K562 (cell line): ENCODE data around the gene AIDA. TPM values are rescaled to one million over a fixed set of nuclear protein-coding genes. Genes with fewer than 3 reads are reported as not detected.

Experiments
- ATAC-seq: fragments of 200-7000 bp; cut with Tn5 transposase; 3 replicates; pipeline ENCODE4 v1.9.1; 2020; ENCODE audit warnings: moderate library complexity
- BruUV-seq: library from RNA; stranded (reverse); fragments of 400-500 nt; replicated peaks from 2 replicates; lab custom pipeline; 2021; lab: Mats Ljungman, UMichigan
- CTCF ChIA-PET: fragments of 300-600 bp; formaldehyde crosslinking; extraction: SDS; loops from one replicate; lab custom pipeline; 2021; ENCODE audit warnings: low intra/inter-chr PET ratio; lab: Yijun Ruan, JAX
- POLR2A ChIA-PET: fragments of 300-600, 350-650 bp; sonication (Branson Sonifier 250); formaldehyde crosslinking; extraction: SDS; loops from one replicate; lab custom pipeline; 2021; ENCODE audit warnings: antibody characterized with exemption, inconsistent platforms; lab: Yijun Ruan, JAX
- DNase-seq, 4 experiments: peaks; one replicate each; pipeline versions ENCODE4 v3.0.0 to v3.0.0-alpha.2; 2011 to 2018; ENCODE audit warnings: low spot score in 3 of 4, mixed read lengths in 3 of 4; ENCODE audit errors: extremely low read depth in 1 of 4
- FAIRE-seq: peaks from 2 replicates; lab custom pipeline; 2011; peaks lifted over from hg19 to GRCh38; lab: Jason Lieb, UNC
- H2AFZ ChIP-seq: 2 replicates; pipeline ENCODE4 v1.6.0; 2011; ENCODE audit warnings: low read depth, low read length, control low read depth, inconsistent platforms
- H3K27ac ChIP-seq: fragments of 200-600 bp; 3 replicates; pipeline ENCODE4 v1.8.0; 2011; ENCODE audit warnings: low read depth, mild to moderate bottlenecking, control low read depth, inconsistent platforms, low read length, moderate library complexity, mixed read lengths; ENCODE audit errors: extremely low read depth
- H3K27me3 ChIP-seq, 2 experiments: fragments of 300-600 bp in 1 of 2; 2 replicates in 1 of 2; 3 replicates in 1 of 2; pipeline versions ENCODE4 v1.6.0 to v1.8.0; 2011; ENCODE audit warnings: inconsistent platforms in 2 of 2, low read length in 2 of 2, mild to moderate bottlenecking in 1 of 2, mixed read lengths in 1 of 2, moderate library complexity in 1 of 2; ENCODE audit not compliant: control insufficient read depth in 2 of 2, insufficient read depth in 2 of 2
- H3K36me3 ChIP-seq: fragments of 300-600 bp; 3 replicates; pipeline ENCODE4 v1.8.0; 2011; ENCODE audit warnings: mild to moderate bottlenecking, low read length, inconsistent platforms; ENCODE audit not compliant: control insufficient read depth, insufficient read depth
- H3K4me1 ChIP-seq, 2 experiments: fragments of 200-600 bp in 1 of 2; replicated peaks in 1 of 2; 2 replicates in 1 of 2; 3 replicates in 1 of 2; pipeline versions ENCODE4 v1.5.1 to v1.8.0; 2011; ENCODE audit warnings: inconsistent platforms in 2 of 2, low read length in 2 of 2, mild to moderate bottlenecking in 1 of 2, mixed read lengths in 1 of 2, moderate library complexity in 1 of 2; ENCODE audit not compliant: control insufficient read depth in 2 of 2, insufficient read depth in 2 of 2
- H3K4me2 ChIP-seq: 2 replicates; pipeline ENCODE4 v1.6.1; 2011; ENCODE audit warnings: low read length, control low read depth, inconsistent platforms, mixed read lengths; ENCODE audit not compliant: insufficient read depth
- H3K4me3 ChIP-seq: fragments of 200-600 bp; sonication (generic), shearing (Covaris generic); 2 replicates; pipeline ENCODE4 v1.5.1; 2016; ENCODE audit warnings: control low read depth, inconsistent platforms
- H3K79me2 ChIP-seq: fragments of 200-600 bp; 3 replicates; pipeline ENCODE4 v1.8.0; 2011; ENCODE audit warnings: low read length, inconsistent platforms; ENCODE audit not compliant: control insufficient read depth, insufficient read depth
- H3K9ac ChIP-seq, 2 experiments: 2 replicates each; pipeline versions ENCODE4 v1.6.0 to v1.6.1; 2011; ENCODE audit warnings: low read depth in 2 of 2, low read length in 2 of 2, control low read depth in 1 of 2, inconsistent platforms in 1 of 2, mild to moderate bottlenecking in 1 of 2, mixed read lengths in 1 of 2; ENCODE audit not compliant: insufficient read depth in 1 of 2
- H3K9me1 ChIP-seq: one replicate; pipeline ENCODE4 v1.6.0; 2011; ENCODE audit warnings: inconsistent platforms, mild to moderate bottlenecking, low read length, moderate library complexity; ENCODE audit not compliant: control insufficient read depth, insufficient read depth
- H3K9me3 ChIP-seq: replicated peaks from 2 replicates; pipeline ENCODE4 v1.5.1; 2011; ENCODE audit warnings: low read depth, low read length, inconsistent platforms; ENCODE audit not compliant: control insufficient read depth, insufficient read depth
- H4K20me1 ChIP-seq: replicated peaks from 2 replicates; pipeline ENCODE4 v1.6.1; 2011; ENCODE audit warnings: low read length, inconsistent platforms, mixed read lengths; ENCODE audit not compliant: control insufficient read depth, insufficient read depth
- MAFG ChIP-seq: fragments of 450-650 bp; conservative IDR thresholded peaks from 2 replicates; pipeline ENCODE4 v1.6.1; 2016; ENCODE audit warnings: missing genetic modification characterization, missing compliant biosample characterization
- RFX5 ChIP-seq: IDR thresholded peaks from 2 replicates; pipeline ENCODE4 v1.6.1; 2011; ENCODE audit warnings: low read depth, mild to moderate bottlenecking, improper control_type of control experiment, low read length
- STAT5A ChIP-seq: IDR thresholded peaks from 2 replicates; pipeline ENCODE4 v1.6.1; 2012; ENCODE audit warnings: low read length, inconsistent platforms, borderline replicate concordance
- ZBTB49 ChIP-seq: sonication (generic); formaldehyde crosslinking; IDR thresholded peaks from 2 replicates; pipeline ENCODE4 v1.8.0; 2022; ENCODE audit warnings: missing genetic modification reagents, mild to moderate bottlenecking, borderline replicate concordance
- ZNF407 ChIP-seq: fragments of 450-650 bp; IDR thresholded peaks from 2 replicates; pipeline ENCODE4 v1.6.1; 2016; ENCODE audit warnings: low read depth
- ZNF707 ChIP-seq: fragments of 250-450 bp; sonication (Bioruptor Pico); conservative IDR thresholded peaks from 2 replicates; pipeline ENCODE4 v1.8.0; 2022; ENCODE audit warnings: inconsistent platforms, mild to moderate bottlenecking, moderate library complexity
- WGBS: fragments of 100-300 bp; shearing (Covaris generic); methylation state at CpG from one replicate; pipeline ENCODE4 v1.1.6; 2016; ENCODE audit warnings: low coverage, mixed read lengths; ENCODE audit not compliant: insufficient coverage; ENCODE audit errors: missing lambda C conversion rate; 5-methylcytosine and 5-hydroxymethylcytosine counted together
- in situ Hi-C: fragments of 300-500 bp; cut with MboI; formaldehyde crosslinking; loops from 4 replicates; pipeline ENCODE4 v1.15.0; 2018; ENCODE audit warnings: inconsistent platforms, mixed read lengths
- intact Hi-C: fragments of 100-400 bp; cut with micrococcal nuclease; formaldehyde crosslinking; loops from 2 replicates; pipeline ENCODE4 v1.14.2; 2022
- polyA plus RNA-seq, 8 experiments: library from polyadenylated mRNA; depleted of rRNA in 4 of 8; stranded (reverse) in 5 of 8; unstranded in 3 of 8; fragments of >200 nt; fragmentation: Nextera tagmentation in 2 of 8; fragmentation: Illumina TruSeq in 1 of 8; extraction: Ambion mirVana in 2 of 8; extraction: Trizol in 1 of 8; gene quantifications; 2 replicates each; pipeline versions ENCODE4 v1.2.1 to v1.2.3, GENCODE V29; 2011 to 2014; ENCODE audit warnings: inconsistent platforms in 1 of 8, missing spikeins in 1 of 8
- total RNA-seq, 7 experiments: library from RNA; depleted of rRNA in 6 of 7; stranded (reverse); fragments of >200 nt in 6 of 7; fragmentation: Illumina TruSeq in 2 of 7; extraction: Trizol in 2 of 7; gene quantifications; 2 replicates each; pipeline versions ENCODE4 v1.2.1 to v1.2.3, GENCODE V29; 2011 to 2021; ENCODE audit warnings: low replicate concordance in 1 of 7
- TF ChIP-seq, protein P1 (sequence below): fragments of 450-650 bp; IDR thresholded peaks from 2 replicates; pipeline ENCODE4 v1.6.1; 2017; ENCODE audit warnings: antibody characterized with exemption
- TF ChIP-seq, protein P2 (sequence below): fragments of 250-450 bp; sonication (Bioruptor Pico); IDR thresholded peaks from 2 replicates; pipeline ENCODE4 v1.9.0; 2021; ENCODE audit warnings: mild to moderate bottlenecking

The AIDA gene
- total and polyA plus RNA-seq, 9 of the 15 experiments (the other 6 are each of a cell fraction or from before 2014, with no cell fraction given) = 18.2 to 77.9 (median 24.9) TPM

DNA sequence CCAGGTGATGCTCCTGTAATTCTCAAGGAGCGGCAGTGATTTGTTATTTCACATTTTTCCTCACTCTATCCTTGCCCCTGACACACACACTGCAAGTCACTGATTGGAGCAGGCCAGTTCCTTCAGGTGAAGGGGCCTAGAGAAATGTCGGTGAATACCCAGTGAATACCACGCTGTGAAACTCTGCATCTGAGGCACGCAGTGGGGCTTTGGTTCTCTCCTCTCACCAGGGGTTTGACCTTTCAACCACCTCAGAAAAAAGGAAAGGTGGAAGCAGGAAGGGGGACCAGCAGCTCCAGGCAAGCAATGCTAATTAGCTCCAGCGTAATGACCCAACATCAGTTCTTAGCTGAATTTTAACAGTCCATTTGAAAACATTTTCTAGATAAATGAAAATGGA is 24.2 kb upstream of the AIDA start (continued):
- no peak for TF ChIP-seq ZNF407
- TF ChIP-seq STAT5A = no peak
- TF ChIP-seq, all 486 proteins: peak for 0

DNA sequence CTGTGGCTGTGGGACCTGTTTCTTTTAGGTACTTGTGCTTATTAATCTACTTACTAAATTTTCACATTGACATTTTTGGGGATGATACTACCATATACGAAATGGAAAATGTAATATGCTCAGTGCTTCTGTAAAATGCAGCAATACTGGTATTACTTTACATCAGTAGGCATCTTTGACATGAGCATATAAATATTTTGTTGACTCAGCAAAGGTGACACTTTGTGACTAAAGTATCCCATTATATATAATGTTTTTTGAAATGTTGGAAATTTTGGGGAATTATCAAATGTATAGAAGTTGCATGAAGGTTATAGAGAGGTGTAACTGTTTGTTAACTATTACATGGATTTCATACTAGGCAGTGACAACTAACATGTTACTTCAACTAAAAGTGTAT is 22.4 kb upstream of the AIDA start:
- Histone ChIP-seq H2AFZ (no peak overlapping the region), H3K4me3 (no peak overlapping the region), H3K9me1 (no peaks in the 10 kb centered on the region), H3K36me3 (peaks cover 45% of the 10 kb centered on the region), H4K20me1 (no peaks in the 10 kb centered on the region), H3K79me2 (no peaks in the 10 kb centered on the region), H3K9ac (no peak overlapping the region), H3K27me3 (no peaks in the 10 kb centered on the region), H3K9me3 (no peaks in the 10 kb centered on the region), H3K4me2 (no peak overlapping the region), H3K4me1 (no peaks in the 10 kb centered on the region), H3K27ac (no peak overlapping the region)
- no peak for ATAC-seq
- intact Hi-C loops (no loop called here), in situ Hi-C loops (no loop called here)
- ChIA-PET CTCF (no interaction called here), POLR2A (no interaction called here)
- WGBS = 50% methylated on average over 1 of the region's 1 CpG
- no TSS peak for BruUV-seq
- FAIRE-seq = no peak
- DNase-seq = no peak
- TF ChIP-seq, protein P1, sequence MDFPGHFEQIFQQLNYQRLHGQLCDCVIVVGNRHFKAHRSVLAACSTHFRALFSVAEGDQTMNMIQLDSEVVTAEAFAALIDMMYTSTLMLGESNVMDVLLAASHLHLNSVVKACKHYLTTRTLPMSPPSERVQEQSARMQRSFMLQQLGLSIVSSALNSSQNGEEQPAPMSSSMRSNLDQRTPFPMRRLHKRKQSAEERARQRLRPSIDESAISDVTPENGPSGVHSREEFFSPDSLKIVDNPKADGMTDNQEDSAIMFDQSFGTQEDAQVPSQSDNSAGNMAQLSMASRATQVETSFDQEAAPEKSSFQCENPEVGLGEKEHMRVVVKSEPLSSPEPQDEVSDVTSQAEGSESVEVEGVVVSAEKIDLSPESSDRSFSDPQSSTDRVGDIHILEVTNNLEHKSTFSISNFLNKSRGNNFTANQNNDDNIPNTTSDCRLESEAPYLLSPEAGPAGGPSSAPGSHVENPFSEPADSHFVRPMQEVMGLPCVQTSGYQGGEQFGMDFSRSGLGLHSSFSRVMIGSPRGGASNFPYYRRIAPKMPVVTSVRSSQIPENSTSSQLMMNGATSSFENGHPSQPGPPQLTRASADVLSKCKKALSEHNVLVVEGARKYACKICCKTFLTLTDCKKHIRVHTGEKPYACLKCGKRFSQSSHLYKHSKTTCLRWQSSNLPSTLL = no peak
- TF ChIP-seq, protein P2, sequence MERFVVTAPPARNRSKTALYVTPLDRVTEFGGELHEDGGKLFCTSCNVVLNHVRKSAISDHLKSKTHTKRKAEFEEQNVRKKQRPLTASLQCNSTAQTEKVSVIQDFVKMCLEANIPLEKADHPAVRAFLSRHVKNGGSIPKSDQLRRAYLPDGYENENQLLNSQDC (CRISPR knock-in tag) = no peak
- no peak for TF ChIP-seq ZBTB49 (CRISPR knock-in tag)
- no peak for TF ChIP-seq RFX5
- peak; percentile 82 for TF ChIP-seq MAFG
- TF ChIP-seq ZNF707 = no peak
